ENCODE results near the gene SNTB2. TPM values are rescaled to one million over a fixed set of nuclear protein-coding genes. Genes with fewer than 3 reads are reported as not detected.

SNTB2 gene
- total and polyA plus RNA-seq, 9 of the 15 experiments (the other 6 are each of a cell fraction or from before 2014, with no cell fraction given), result 1.2 to 13.7 (median 5.7) TPM

- TF ChIP-seq THAP7 (CRISPR knock-in tag; IDR thresholded peaks at IDR 0.05), result peak; percentile 92; the same call in 1 of the 2 replicates
- TF ChIP-seq MLX (CRISPR knock-in tag; conservative IDR thresholded peaks at IDR 0.05), result 0 out of 4 replicates have a peak, but pooled peaks have one; percentile 0 to 53
- TF ChIP-seq CREM (IDR thresholded peaks at IDR 0.05; ENCODE audit: low read depth), result peak; percentile 73
- peak; percentile 67 for TF ChIP-seq E2F8 (IDR thresholded peaks at IDR 0.05; ENCODE audit: low read depth, partially characterized antibody)
- TF ChIP-seq NR2C2 (CRISPR knock-in tag; IDR thresholded peaks at IDR 0.05), result no peak
- TF ChIP-seq NR2C2 (tag; IDR thresholded peaks at IDR 0.05), result peak; percentile 90
- TF ChIP-seq E2F3 (CRISPR knock-in tag; IDR thresholded peaks at IDR 0.05), result peak; percentile 72
- TF ChIP-seq TSHZ1 (CRISPR knock-in tag; IDR thresholded peaks at IDR 0.05), result no peak
- peak in 1 of 2 experiments; percentile 74; a peak in 2 of 4 replicates for TF ChIP-seq HDAC1 (IDR thresholded peaks at IDR 0.05)
- TF ChIP-seq EGR1 (conservative IDR thresholded peaks at IDR 0.05), result no peak
- TF ChIP-seq CXXC5 (CRISPR knock-in tag; IDR thresholded peaks at IDR 0.05), result peak; percentile 55
- TF ChIP-seq RBBP5 (IDR thresholded peaks at IDR 0.05; ENCODE audit: borderline replicate concordance, insufficient read depth, low read length, poor library complexity, severe bottlenecking), result peak; percentile 94
- TF ChIP-seq GTF2B (IDR thresholded peaks at IDR 0.05; ENCODE audit: extremely low read depth, insufficient read length), result no peak
- TF ChIP-seq RB1 (IDR thresholded peaks at IDR 0.05; ENCODE audit: low read depth), result peak; percentile 88
- peak in 1 of 2 experiments; percentile 10; a peak in 1 of 4 replicates for TF ChIP-seq RAD21 (CRISPR knock-in tag; conservative IDR thresholded peaks at IDR 0.05 in 1 of 2, IDR thresholded peaks at IDR 0.05 in 1 of 2)
- TF ChIP-seq L3MBTL2 (IDR thresholded peaks at IDR 0.05), result peak; percentile 83
- no peak; the same call in none of the 2 replicates for TF ChIP-seq ZNF511 (CRISPR knock-in tag; IDR thresholded peaks at IDR 0.05)
Measured at GRCh38 chr16:69330286-69331109, 143.5 kb downstream of the SNTB2 start, which contains the start of gene PDF (continued).

Measured in K562 (cell line).